ENCODE measurements around the gene ATP6V0C. TPM values are rescaled to one million over a fixed set of nuclear protein-coding genes. Genes with fewer than 3 reads are reported as not detected.

Gene ATP6V0C
- total RNA-seq, 2 donors from 2014 or later: 176 to 180 TPM

- Histone ChIP-seq H3K4me1 (ENCODE audit: control insufficient read depth, insufficient read depth, low read length) (peaks cover 11% of the 10 kb centered on the region), H3K9ac (ENCODE audit: extremely low read depth, low read length, poor library complexity, severe bottlenecking) (no peak overlapping the region), H3K27ac (ENCODE audit: low read depth, low read length) (no peak overlapping the region), H3K9me3 (ENCODE audit: control insufficient read depth, low read length) (no peaks in the 10 kb centered on the region), H3K36me3 (ENCODE audit: control insufficient read depth, insufficient read depth, low read length) (no peaks in the 10 kb centered on the region), H3K4me3 (ENCODE audit: low read length) (peak overlapping the region; percentile 59), H3K27me3 (ENCODE audit: control insufficient read depth, insufficient read depth, low read length, poor library complexity, severe bottlenecking) (peaks cover 31% of the 10 kb centered on the region)
- peak; percentile 76 for DNase-seq
- no peaks in the 10 kb centered on the region for H3K9me3 Mint-ChIP-seq
- peak overlapping the region; percentile 75 for H3K27ac Mint-ChIP-seq
- H3K4me1 Mint-ChIP-seq: peaks cover 4% of the 10 kb centered on the region
- 5% methylated on average over 12 to 38 of the region's 38 CpGs for WGBS, 2 experiments (ENCODE audit: insufficient coverage in 1 of 2, insufficient read length in 1 of 2)
- H3K27me3 Mint-ChIP-seq (ENCODE audit: insufficient read depth): peaks cover 38% of the 10 kb centered on the region
- H3K36me3 Mint-ChIP-seq (ENCODE audit: low read depth): peaks cover 4% of the 10 kb centered on the region
- TF ChIP-seq CTCF (conservative IDR thresholded peaks at IDR 0.05): no peak
- peak overlapping the region; percentile 56 for H3K4me3 Mint-ChIP-seq
Measured at GRCh38 chr16:2468233-2468724, 45.5 kb upstream of the ATP6V0C start.

- H3K27ac ChIP-seq (ENCODE audit: low read depth, low read length): no peak overlapping the region
- no peak overlapping the region for H3K9ac ChIP-seq (ENCODE audit: extremely low read depth, low read length, poor library complexity, severe bottlenecking)
- peak overlapping the region; percentile 59 for H3K4me3 ChIP-seq (ENCODE audit: low read length)
- H3K9me3 Mint-ChIP-seq: no peaks in the 10 kb centered on the region
- 46 to 54% methylated on average over 8 to 13 of the region's 14 CpGs for WGBS, 2 experiments (ENCODE audit: insufficient coverage in 1 of 2, insufficient read length in 1 of 2)
- no peaks in the 10 kb centered on the region for H3K9me3 ChIP-seq (ENCODE audit: control insufficient read depth, low read length)
- H3K36me3 ChIP-seq (ENCODE audit: control insufficient read depth, insufficient read depth, low read length): no peaks in the 10 kb centered on the region
- H3K36me3 Mint-ChIP-seq (ENCODE audit: low read depth): no peaks in the 10 kb centered on the region
- H3K4me3 Mint-ChIP-seq: peak overlapping the region; percentile 56
- H3K27me3 Mint-ChIP-seq (ENCODE audit: insufficient read depth): peaks cover 40% of the 10 kb centered on the region
- peaks cover 32% of the 10 kb centered on the region for H3K27me3 ChIP-seq (ENCODE audit: control insufficient read depth, insufficient read depth, low read length, poor library complexity, severe bottlenecking)
- no peak overlapping the region for H3K27ac Mint-ChIP-seq
- H3K4me1 Mint-ChIP-seq: peaks cover 6% of the 10 kb centered on the region
- no peak for TF ChIP-seq CTCF (conservative IDR thresholded peaks at IDR 0.05)
- DNase-seq: peak; percentile 66
- H3K4me1 ChIP-seq (ENCODE audit: control insufficient read depth, insufficient read depth, low read length): peaks cover 11% of the 10 kb centered on the region
Measured at GRCh38 chr16:2468725-2469398, 44.9 kb upstream of the ATP6V0C start.

GRCh38 chr16:2469399-2470233 is 44.1 kb upstream of the ATP6V0C start:
- H3K27ac Mint-ChIP-seq: no peak overlapping the region
- WGBS, 2 experiments (ENCODE audit: insufficient coverage in 1 of 2, insufficient read length in 1 of 2): 84 to 89% methylated on average over 10 to 16 of the region's 16 CpGs
- H3K4me1 Mint-ChIP-seq: peaks cover 6% of the 10 kb centered on the region
- Histone ChIP-seq H3K9ac (ENCODE audit: extremely low read depth, low read length, poor library complexity, severe bottlenecking) (no peak overlapping the region), H3K27ac (ENCODE audit: low read depth, low read length) (no peak overlapping the region), H3K27me3 (ENCODE audit: control insufficient read depth, insufficient read depth, low read length, poor library complexity, severe bottlenecking) (peaks cover 32% of the 10 kb centered on the region), H3K4me3 (ENCODE audit: low read length) (no peak overlapping the region), H3K36me3 (ENCODE audit: control insufficient read depth, insufficient read depth, low read length) (no peaks in the 10 kb centered on the region), H3K4me1 (ENCODE audit: control insufficient read depth, insufficient read depth, low read length) (peaks cover 11% of the 10 kb centered on the region), H3K9me3 (ENCODE audit: control insufficient read depth, low read length) (no peaks in the 10 kb centered on the region)
- no peak overlapping the region for H3K4me3 Mint-ChIP-seq
- H3K36me3 Mint-ChIP-seq (ENCODE audit: low read depth): no peaks in the 10 kb centered on the region
- no peak for TF ChIP-seq CTCF (conservative IDR thresholded peaks at IDR 0.05)
- H3K27me3 Mint-ChIP-seq (ENCODE audit: insufficient read depth): peaks cover 40% of the 10 kb centered on the region
- no peaks in the 10 kb centered on the region for H3K9me3 Mint-ChIP-seq
- no peak for DNase-seq

All from endodermal cell (in vitro differentiated cells).